BLaER1 (cell line): ENCODE measurements around the gene BMF.

ENCODE experiments used
- H3K27ac ChIP-seq: shearing (Covaris generic); formaldehyde crosslinking; 2 replicates; pipeline ENCODE4 v1.8.1; 2022
- H3K27me3 ChIP-seq: shearing (Covaris generic); formaldehyde crosslinking; 2 replicates; pipeline ENCODE4 v1.8.1; 2022
- H3K36me3 ChIP-seq: shearing (Covaris generic); formaldehyde crosslinking; 2 replicates; pipeline ENCODE4 v1.8.1; 2022
- H3K4me1 ChIP-seq: shearing (Covaris generic); formaldehyde crosslinking; 2 replicates; pipeline ENCODE4 v1.8.1; 2022
- H3K4me2 ChIP-seq: shearing (Covaris generic); formaldehyde crosslinking; 2 replicates; pipeline ENCODE4 v1.8.1; 2022
- H3K4me3 ChIP-seq: shearing (Covaris generic); formaldehyde crosslinking; 2 replicates; pipeline ENCODE4 v1.8.1; 2022
- H3K9ac ChIP-seq: shearing (Covaris generic); formaldehyde crosslinking; 2 replicates; pipeline ENCODE4 v1.8.1; 2022
- H3K9me3 ChIP-seq: shearing (Covaris generic); formaldehyde crosslinking; 2 replicates; pipeline ENCODE4 v1.8.1; 2022
- H4K20me1 ChIP-seq: shearing (Covaris generic); formaldehyde crosslinking; 2 replicates; pipeline ENCODE4 v1.8.1; 2022
- Cebpa-rat ChIP-seq: shearing (Covaris generic); IDR thresholded peaks from 2 replicates; pipeline ENCODE4 v1.8.1; 2022

Gene BMF

GRCh38 chr15:40060236-40060961 is 48.3 kb downstream of the BMF start:
- H3K4me3 ChIP-seq = no peak overlapping the region
- peaks cover 67% of the 10 kb centered on the region for H3K4me1 ChIP-seq
- TF ChIP-seq Cebpa-rat = no peak
- H3K9me3 ChIP-seq = no peaks in the 10 kb centered on the region
- H3K27ac ChIP-seq = no peak overlapping the region
- H3K27me3 ChIP-seq = no peaks in the 10 kb centered on the region
- no peaks in the 10 kb centered on the region for H4K20me1 ChIP-seq
- no peaks in the 10 kb centered on the region for H3K36me3 ChIP-seq
- no peak overlapping the region for H3K9ac ChIP-seq
- no peak overlapping the region for H3K4me2 ChIP-seq

- H3K4me2 ChIP-seq = no peak overlapping the region
- H3K4me3 ChIP-seq = no peak overlapping the region
- no peaks in the 10 kb centered on the region for H3K36me3 ChIP-seq
- no peak overlapping the region for H3K27ac ChIP-seq
- TF ChIP-seq Cebpa-rat = no peak
- H3K9ac ChIP-seq = no peak overlapping the region
- H3K27me3 ChIP-seq = no peaks in the 10 kb centered on the region
- H3K9me3 ChIP-seq = no peaks in the 10 kb centered on the region
- H3K4me1 ChIP-seq = peaks cover 67% of the 10 kb centered on the region
- no peaks in the 10 kb centered on the region for H4K20me1 ChIP-seq
These were observed 48.9 kb downstream of the BMF start for GRCh38 chr15:40059821-40060220.

GRCh38 chr15:40058476-40059140 is 50.1 kb downstream of the BMF start:
- peak overlapping the region; percentile 64 for H3K4me2 ChIP-seq
- no peaks in the 10 kb centered on the region for H3K9me3 ChIP-seq
- TF ChIP-seq Cebpa-rat = no peak
- H3K36me3 ChIP-seq = no peaks in the 10 kb centered on the region
- H3K27ac ChIP-seq = no peak overlapping the region; the same call in 1 of the 2 replicates
- H3K27me3 ChIP-seq = no peaks in the 10 kb centered on the region
- no peak overlapping the region for H3K9ac ChIP-seq
- no peak overlapping the region for H3K4me3 ChIP-seq
- H3K4me1 ChIP-seq = peaks cover 67% of the 10 kb centered on the region
- no peaks in the 10 kb centered on the region for H4K20me1 ChIP-seq

GRCh38 chr15:40055576-40056293 is 52.9 kb downstream of the BMF start:
- Histone ChIP-seq H3K27me3 (no peaks in the 10 kb centered on the region), H3K9me3 (no peaks in the 10 kb centered on the region), H3K27ac (peak overlapping the region; percentile 93), H3K9ac (peak overlapping the region; percentile 76), H3K4me3 (0 out of 2 replicates have a peak overlapping the region, but pooled peaks have one; percentile 34), H3K4me1 (peaks cover 89% of the 10 kb centered on the region), H4K20me1 (no peaks in the 10 kb centered on the region), H3K36me3 (no peaks in the 10 kb centered on the region), H3K4me2 (peak overlapping the region; percentile 95)
- TF ChIP-seq Cebpa-rat = no peak

GRCh38 chr15:40054855-40055575 is 53.7 kb downstream of the BMF start:
- peak overlapping the region; percentile 76 for H3K9ac ChIP-seq

GRCh38 chr15:40054605-40054854 is 54.1 kb downstream of the BMF start:
- no peaks in the 10 kb centered on the region for H3K27me3 ChIP-seq
- peak overlapping the region; percentile 76 for H3K9ac ChIP-seq
- peak overlapping the region; percentile 34 for H3K4me3 ChIP-seq
- H3K36me3 ChIP-seq = no peaks in the 10 kb centered on the region
- peaks cover 97% of the 10 kb centered on the region for H3K4me1 ChIP-seq
- peak overlapping the region; percentile 93 for H3K27ac ChIP-seq
- H4K20me1 ChIP-seq = no peaks in the 10 kb centered on the region
- H3K9me3 ChIP-seq = no peaks in the 10 kb centered on the region
- TF ChIP-seq Cebpa-rat = no peak
- peak overlapping the region; percentile 95 for H3K4me2 ChIP-seq

More at GRCh38 chr15:40054855-40055575, 53.7 kb downstream of the BMF start:
- peak overlapping the region; percentile 95 for H3K4me2 ChIP-seq
- H3K27me3 ChIP-seq = no peaks in the 10 kb centered on the region
- H3K9me3 ChIP-seq = no peaks in the 10 kb centered on the region
- H3K36me3 ChIP-seq = no peaks in the 10 kb centered on the region
- no peaks in the 10 kb centered on the region for H4K20me1 ChIP-seq
- peak overlapping the region; percentile 93 for H3K27ac ChIP-seq
- no peak for TF ChIP-seq Cebpa-rat
- peaks cover 96% of the 10 kb centered on the region for H3K4me1 ChIP-seq
- H3K4me3 ChIP-seq = peak overlapping the region; percentile 34

GRCh38 chr15:40053831-40054604 is 54.7 kb downstream of the BMF start:
- Histone ChIP-seq H4K20me1 (no peaks in the 10 kb centered on the region), H3K4me1 (peaks cover 97% of the 10 kb centered on the region), H3K9me3 (no peaks in the 10 kb centered on the region), H3K9ac (peak overlapping the region; percentile 76), H3K4me2 (peak overlapping the region; percentile 95), H3K4me3 (peak overlapping the region; percentile 34), H3K27me3 (no peaks in the 10 kb centered on the region), H3K36me3 (no peaks in the 10 kb centered on the region), H3K27ac (peak overlapping the region; percentile 93)
- no peak for TF ChIP-seq Cebpa-rat

- Histone ChIP-seq H4K20me1 (no peaks in the 10 kb centered on the region), H3K36me3 (no peaks in the 10 kb centered on the region), H3K4me3 (no peak overlapping the region), H3K9ac (peak overlapping the region; percentile 76; the same call in 1 of the 2 replicates), H3K27ac (peak overlapping the region; percentile 93), H3K27me3 (no peaks in the 10 kb centered on the region), H3K9me3 (no peaks in the 10 kb centered on the region), H3K4me1 (peaks cover 97% of the 10 kb centered on the region), H3K4me2 (peak overlapping the region; percentile 95)
- no peak for TF ChIP-seq Cebpa-rat
These were observed 55.4 kb downstream of the BMF start for GRCh38 chr15:40053079-40053830.

GRCh38 chr15:40052604-40053003 is 56.1 kb downstream of the BMF start:
- TF ChIP-seq Cebpa-rat = no peak
- Histone ChIP-seq H3K9ac (no peak overlapping the region), H3K4me3 (no peak overlapping the region), H3K27ac (peak overlapping the region; percentile 32; the same call in 1 of the 2 replicates), H3K27me3 (no peaks in the 10 kb centered on the region), H3K4me2 (peak overlapping the region; percentile 95), H4K20me1 (no peaks in the 10 kb centered on the region), H3K9me3 (no peaks in the 10 kb centered on the region), H3K4me1 (peaks cover 97% of the 10 kb centered on the region), H3K36me3 (no peaks in the 10 kb centered on the region)
